ENCODE measurements around the gene UNK. TPM values are rescaled to one million over a fixed set of nuclear protein-coding genes. Genes with fewer than 3 reads are reported as not detected.

Gene UNK
- total and polyA plus RNA-seq, 2 donors (not counting 3 experiments of a cell fraction or from before 2014, with no cell fraction given): 18.0 to 23.2 TPM

GRCh38 chr17:75742337-75742736, 42.3 kb upstream of the UNK start:
- FAIRE-seq (no peak), DNase-seq (ENCODE audit: low read depth, low spot score) (no peak)
- Histone ChIP-seq H3K27ac (ENCODE audit: insufficient read depth, low read depth, low read length) (no peak overlapping the region), H2AFZ (ENCODE audit: low read depth, low read length) (no peak overlapping the region), H3K9me3 (replicated peaks; ENCODE audit: control insufficient read depth, insufficient read depth, low read length) (no peaks in the 10 kb centered on the region), H3K79me2 (ENCODE audit: control insufficient read depth, insufficient read depth, low read length) (no peaks in the 10 kb centered on the region), H3K27me3 (ENCODE audit: control insufficient read depth in 2 of 2, insufficient read depth in 2 of 2, low read length in 2 of 2) (no peaks in the 10 kb centered on the region), H4K20me1 (replicated peaks; ENCODE audit: control insufficient read depth, extremely low read depth, insufficient read depth, low read length) (no peaks in the 10 kb centered on the region), H3K9ac (replicated peaks; ENCODE audit: extremely low read depth, insufficient read depth, low read length) (no peak overlapping the region), H3K4me2 (ENCODE audit: insufficient read depth, low read length) (no peak overlapping the region), H3K4me1 (ENCODE audit: control insufficient read depth, extremely low read depth, insufficient read depth, low read length) (no peaks in the 10 kb centered on the region), H3K9me1 (replicated peaks; ENCODE audit: control insufficient read depth, extremely low read depth, insufficient read depth, low read length) (no peaks in the 10 kb centered on the region), H3K4me3 (replicated peaks in 1 of 3; ENCODE audit: insufficient read depth in 1 of 3, low read depth in 1 of 3, low read length in 3 of 3) (no peak overlapping the region), H3K36me3 (ENCODE audit: control insufficient read depth in 2 of 2, extremely low read depth in 1 of 2, insufficient read depth in 2 of 2, low read length in 2 of 2) (no peaks in the 10 kb centered on the region)
- ChIA-PET CTCF (interaction anchor here (1.2 to 12.2 kb wide), 4 partner anchors 23 to 109 kb away, joined by 3 to 653 read pairs (median 20); partner anchors contain the start of gene SMIM5), POLR2A (no interaction called here)
- TF ChIP-seq JUN (IDR thresholded peaks at IDR 0.05; ENCODE audit: borderline replicate concordance, insufficient read depth, insufficient read length, low read depth) (no peak), CTCF (IDR thresholded peaks at IDR 0.05; ENCODE audit: extremely low read depth in 1 of 2, insufficient read depth in 1 of 2, low read depth in 1 of 2, low read length in 2 of 2) (no peak), POLR2A (IDR thresholded peaks at IDR 0.05; ENCODE audit: low read depth, low read length) (no peak), FOS (IDR thresholded peaks at IDR 0.05; ENCODE audit: borderline replicate concordance, insufficient read depth, low read length) (no peak), EZH2 (IDR thresholded peaks at IDR 0.05; ENCODE audit: borderline replicate concordance, low read depth, low read length, severe bottlenecking) (no peak), POLR2AphosphoS5 (IDR thresholded peaks at IDR 0.05; ENCODE audit: insufficient read depth, low read depth, low read length) (no peak), MYC (IDR thresholded peaks at IDR 0.05; ENCODE audit: low read depth, low read length) (no peak), GATA2 (IDR thresholded peaks at IDR 0.05; ENCODE audit: insufficient read depth, insufficient read length, low read depth, low read length) (no peak), MAX (IDR thresholded peaks at IDR 0.05; ENCODE audit: insufficient read depth, insufficient read length) (no peak)
- BruUV-seq (replicated peaks): no TSS peak
- intact Hi-C loops (cut with micrococcal nuclease) (no loop called here), dilution Hi-C loops (cut with MboI; ENCODE audit: extremely low pct_ligation_motif_present, low sequenced_read_pairs) (no loop called here)
